IMR-90 (cell line): ENCODE data around the gene NT5E. TPM values are rescaled to one million over a fixed set of nuclear protein-coding genes. Genes with fewer than 3 reads are reported as not detected.

ENCODE experiments used
- ATAC-seq: fragments of 200-7000 bp; cut with Tn5 transposase; 2 replicates; pipeline ENCODE4 v1.9.1; 2020; ENCODE audit warnings: low read depth, mild to moderate bottlenecking, moderate library complexity
- BruUV-seq: library from RNA; stranded (reverse); fragments of 400-500 nt; replicated peaks from 2 replicates; lab custom pipeline; 2021; lab: Mats Ljungman, UMichigan
- CTCF ChIA-PET: fragments of 300-600 bp; formaldehyde crosslinking; extraction: SDS; loops from one replicate; lab custom pipeline; 2021; ENCODE audit warnings: antibody characterized with exemption; lab: Yijun Ruan, JAX
- POLR2A ChIA-PET: fragments of 300-600 bp; sonication (Branson Sonifier 250); formaldehyde crosslinking; loops from one replicate; lab custom pipeline; 2022; ENCODE audit warnings: antibody characterized with exemption; ENCODE audit not compliant: unreplicated experiment; lab: Charles Lee
- DNase-seq: peaks from one replicate; pipeline ENCODE4 v3.0.0; 2013
- H2AFZ ChIP-seq: replicated peaks from 2 replicates; pipeline ENCODE3; 2013; ENCODE audit warnings: low read length, mild to moderate bottlenecking; ENCODE audit not compliant: poor library complexity
- H2AK5ac ChIP-seq: 2 replicates; pipeline ENCODE4 v1.6.1; 2013; ENCODE audit warnings: low read depth, low read length, inconsistent platforms
- H2AK9ac ChIP-seq: replicated peaks from 2 replicates; pipeline ENCODE3; 2013; ENCODE audit warnings: mild to moderate bottlenecking, low read depth, low read length, moderate library complexity; ENCODE audit not compliant: poor library complexity
- H2BK120ac ChIP-seq: 2 replicates; pipeline ENCODE4 v1.6.1; 2013; ENCODE audit warnings: low read depth, low read length, inconsistent platforms
- H2BK15ac ChIP-seq: 3 replicates; pipeline ENCODE4 v1.6.1; 2013; ENCODE audit warnings: low read depth, low read length, inconsistent platforms
- H2BK20ac ChIP-seq: 2 replicates; pipeline ENCODE4 v1.6.1; 2013; ENCODE audit warnings: low read depth, mild to moderate bottlenecking, inconsistent platforms, low read length, moderate library complexity
- H2BK5ac ChIP-seq: 2 replicates; pipeline ENCODE4 v1.6.1; 2013; ENCODE audit warnings: mild to moderate bottlenecking, low read depth, low read length, inconsistent platforms; ENCODE audit not compliant: poor library complexity, severe bottlenecking
- H3K14ac ChIP-seq: replicated peaks from 2 replicates; pipeline ENCODE4 v1.6.1; 2013; ENCODE audit warnings: low read depth, low read length, inconsistent platforms
- H3K18ac ChIP-seq: 2 replicates; pipeline ENCODE4 v1.6.1; 2013; ENCODE audit warnings: low read depth, low read length, control low read depth
- H3K23ac ChIP-seq: 2 replicates; pipeline ENCODE4 v1.6.1; 2013; ENCODE audit warnings: low read depth, low read length, inconsistent platforms
- H3K27ac ChIP-seq: 2 replicates; pipeline ENCODE4 v1.5.1; 2013; ENCODE audit warnings: mild to moderate bottlenecking, control low read depth, low read length; ENCODE audit not compliant: insufficient read depth
- H3K27me3 ChIP-seq: 2 replicates; pipeline ENCODE4 v1.6.1; 2013; ENCODE audit warnings: low read length; ENCODE audit not compliant: control insufficient read depth, insufficient read depth
- H3K36me3 ChIP-seq: 2 replicates; pipeline ENCODE4 v1.6.1; 2013; ENCODE audit warnings: low read length, mixed read lengths; ENCODE audit not compliant: control insufficient read depth, insufficient read depth
- H3K4ac ChIP-seq: 2 replicates; pipeline ENCODE4 v1.6.1; 2013; ENCODE audit warnings: low read depth, low read length, inconsistent platforms
- H3K4me1 ChIP-seq: 2 replicates; pipeline ENCODE4 v1.6.1; 2013; ENCODE audit warnings: low read length, mixed read lengths; ENCODE audit not compliant: control insufficient read depth, insufficient read depth
- H3K4me2 ChIP-seq: 2 replicates; pipeline ENCODE4 v1.6.1; 2013; ENCODE audit warnings: low read depth, mild to moderate bottlenecking, control low read depth, low read length, moderate library complexity
- H3K4me3 ChIP-seq: 2 replicates; pipeline ENCODE4 v1.5.1; 2013; ENCODE audit warnings: low read depth, mild to moderate bottlenecking, control low read depth, low read length, moderate library complexity; ENCODE audit not compliant: insufficient read depth
- H3K56ac ChIP-seq: 2 replicates; pipeline ENCODE4 v1.6.1; 2013; ENCODE audit warnings: low read length, inconsistent platforms; ENCODE audit not compliant: insufficient read depth; ENCODE audit errors: extremely low read depth
- H3K79me1 ChIP-seq, 2 experiments: 2 replicates each; pipeline ENCODE4 v1.6.1; 2013; ENCODE audit warnings: low read length in 2 of 2, inconsistent platforms in 1 of 2, low read depth in 1 of 2
- H3K9ac ChIP-seq: 2 replicates; pipeline ENCODE4 v1.6.1; 2013; ENCODE audit warnings: low read depth, low read length, control low read depth
- H3K9me1 ChIP-seq: 2 replicates; pipeline ENCODE4 v1.6.1; 2013; ENCODE audit warnings: low read length, inconsistent platforms; ENCODE audit not compliant: insufficient read depth
- H3K9me3 ChIP-seq: 2 replicates; pipeline ENCODE4 v1.6.1; 2013; ENCODE audit warnings: low read length; ENCODE audit not compliant: control insufficient read depth, insufficient read depth
- H4K20me1 ChIP-seq: 2 replicates; pipeline ENCODE4 v1.6.1; 2013; ENCODE audit warnings: low read length, inconsistent platforms; ENCODE audit not compliant: insufficient read depth
- H4K5ac ChIP-seq: 2 replicates; pipeline ENCODE4 v1.6.1; 2013; ENCODE audit warnings: mild to moderate bottlenecking, low read depth, low read length, control low read depth
- H4K8ac ChIP-seq, 2 experiments: 2 replicates each; pipeline ENCODE4 v1.6.1; 2013; ENCODE audit warnings: low read depth in 2 of 2, low read length in 2 of 2, control low read depth in 1 of 2, inconsistent platforms in 1 of 2
- H4K91ac ChIP-seq: 2 replicates; pipeline ENCODE4 v1.6.1; 2013; ENCODE audit warnings: low read depth, low read length, inconsistent platforms; ENCODE audit not compliant: insufficient read depth
- BHLHE40 ChIP-seq: fragments of 150-350 bp; IDR thresholded peaks from 2 replicates; pipeline ENCODE4 v1.6.1; 2016; ENCODE audit warnings: mild to moderate bottlenecking, low read depth, low read length
- CEBPB ChIP-seq: IDR thresholded peaks from 2 replicates; pipeline ENCODE4 v1.6.1; 2012; ENCODE audit warnings: low read depth, low read length, improper control_type of control experiment
- FOS ChIP-seq: fragments of 150-350 bp; IDR thresholded peaks from 2 replicates; pipeline ENCODE4 v1.6.1; 2016; ENCODE audit warnings: low read depth, low read length
- MAFK ChIP-seq: IDR thresholded peaks from 2 replicates; pipeline ENCODE4 v1.6.1; 2012; ENCODE audit warnings: low read depth, low read length, improper control_type of control experiment
- MAZ ChIP-seq: IDR thresholded peaks from 2 replicates; pipeline ENCODE4 v1.6.1; 2012; ENCODE audit warnings: low read depth, mild to moderate bottlenecking, low read length, improper control_type of control experiment, moderate library complexity, borderline replicate concordance
- MXI1 ChIP-seq: IDR thresholded peaks from 2 replicates; pipeline ENCODE4 v1.6.1; 2012; ENCODE audit warnings: low read depth, mild to moderate bottlenecking, low read length, moderate library complexity, borderline replicate concordance
- NFE2L2 ChIP-seq: fragments of 150-350 bp; IDR thresholded peaks from 2 replicates; pipeline ENCODE4 v1.6.1; 2016; ENCODE audit warnings: low read depth, mild to moderate bottlenecking, low read length
- POLR2A ChIP-seq: IDR thresholded peaks from 2 replicates; pipeline ENCODE4 v1.6.1; 2012; ENCODE audit warnings: mild to moderate bottlenecking, low read depth, low read length
- RAD21 ChIP-seq: IDR thresholded peaks from 2 replicates; pipeline ENCODE4 v1.6.1; 2012; ENCODE audit warnings: low read length, improper control_type of control experiment
- RFX5 ChIP-seq: IDR thresholded peaks from 2 replicates; pipeline ENCODE4 v1.8.0; 2012; ENCODE audit warnings: low read depth, mild to moderate bottlenecking, low read length, moderate library complexity
- SMC3 ChIP-seq: fragments of 150-350 bp; IDR thresholded peaks from 2 replicates; pipeline ENCODE4 v1.6.1; 2016; ENCODE audit warnings: low read depth, mild to moderate bottlenecking, antibody characterized with exemption, low read length, moderate library complexity
- WGBS, 2 experiments: methylation state at CpG; one replicate each; pipeline versions ENCODE4 v1.1.5 to v1.1.7; 2013; ENCODE audit warnings: missing lambda C conversion rate in 2 of 2; ENCODE audit not compliant: insufficient read length in 1 of 2; ENCODE audit errors: extremely low coverage in 2 of 2; 5-methylcytosine and 5-hydroxymethylcytosine counted together
- dilution Hi-C: fragments of 300-500 bp; cut with HindIII; formaldehyde crosslinking; loops from one replicate; pipeline ENCODE4 v1.14.3; 2018; ENCODE audit warnings: low sequenced_read_pairs; ENCODE audit not compliant: unreplicated experiment
- in situ Hi-C: fragments of 300-500 bp; cut with MboI; formaldehyde crosslinking; loops from 3 replicates; pipeline ENCODE4 v1.14.3; 2019; ENCODE audit warnings: low sequenced_read_pairs, inconsistent platforms, mixed read lengths
- intact Hi-C: fragments of 100-400 bp; cut with micrococcal nuclease; formaldehyde crosslinking; loops from 2 replicates; pipeline ENCODE4 v1.10.0; 2022
- polyA plus RNA-seq, 3 experiments: library from polyadenylated mRNA; depleted of rRNA; stranded (reverse); fragments of >200 nt; gene quantifications; 2 replicates each; pipeline ENCODE4 v1.2.3, GENCODE V29; 2012; ENCODE audit warnings: low replicate concordance in 1 of 3
- total RNA-seq: library from RNA; depleted of rRNA; stranded (reverse); fragments of >200 nt; gene quantifications from 2 replicates; pipeline ENCODE4 v1.2.3, GENCODE V29; 2012
- TF ChIP-seq, protein P1 (sequence below): conservative IDR thresholded peaks from 2 replicates; pipeline ENCODE4 v1.5.1; 2012; ENCODE audit warnings: mild to moderate bottlenecking, low read depth, low read length, improper control_type of control experiment
- TF ChIP-seq, protein P2 (sequence below): fragments of 150-350 bp; IDR thresholded peaks from 2 replicates; pipeline ENCODE4 v1.6.1; 2016; ENCODE audit warnings: low read depth, mild to moderate bottlenecking, low read length, moderate library complexity, borderline replicate concordance

NT5E gene
- total and polyA plus RNA-seq, 2 of the 4 experiments (the other 2 are of a cell fraction) = 153 to 280 TPM

DNA sequence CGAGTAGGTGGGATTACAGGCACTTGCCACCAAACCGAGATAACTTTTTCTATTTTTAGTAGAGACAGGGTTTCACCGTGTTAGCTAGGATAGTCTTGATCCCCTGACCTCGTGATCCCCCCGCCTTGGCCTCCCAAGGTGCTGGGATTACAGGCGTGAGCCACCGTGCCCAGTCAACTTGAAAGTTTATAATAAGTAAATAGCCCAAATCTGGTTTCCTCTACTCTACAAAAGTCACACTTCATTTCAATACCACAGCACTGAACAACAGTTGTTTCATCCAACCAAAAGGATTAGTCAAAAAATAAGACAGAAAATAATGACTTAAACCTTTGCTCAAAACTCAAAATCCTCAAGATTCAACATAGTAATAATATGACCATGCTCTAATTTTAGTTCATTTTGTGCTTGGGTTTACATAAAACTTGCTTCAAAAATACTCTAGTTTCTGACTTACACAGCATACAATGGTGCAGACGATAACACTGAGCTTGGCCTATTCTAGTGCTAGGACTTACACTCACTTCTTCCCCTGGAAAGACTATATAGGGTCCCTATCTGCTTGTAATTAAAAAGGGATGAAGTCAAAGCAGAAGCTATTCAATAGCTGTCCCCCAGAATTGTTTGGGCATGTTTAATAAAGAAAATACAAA is 56.7 kb downstream of the NT5E start:
- H2BK20ac ChIP-seq = no peak overlapping the region
- no peak overlapping the region for H3K23ac ChIP-seq
- no peak overlapping the region for H2BK15ac ChIP-seq
- H3K36me3 ChIP-seq = peaks cover 11% of the 10 kb centered on the region
- no peaks in the 10 kb centered on the region for H3K9me3 ChIP-seq
- H4K91ac ChIP-seq = no peak overlapping the region
- intact Hi-C loops (no loop called here), in situ Hi-C loops (no loop called here), dilution Hi-C loops (no loop called here)
- no CpG with 5 or more reads among the region's 8 CpGs for WGBS, 2 experiments
- ChIA-PET POLR2A (no interaction called here), CTCF (no interaction called here)
- no peak overlapping the region for H4K5ac ChIP-seq
- H3K9ac ChIP-seq = no peak overlapping the region
- no peak overlapping the region for H3K14ac ChIP-seq
- H4K20me1 ChIP-seq = no peaks in the 10 kb centered on the region
- TF ChIP-seq MAZ (no peak), RFX5 (no peak), MXI1 (no peak), NFE2L2 (no peak), FOS (no peak), POLR2A (no peak), SMC3 (no peak), CEBPB (no peak), RAD21 (no peak), BHLHE40 (no peak), MAFK (no peak)
- TF ChIP-seq, protein P1, sequence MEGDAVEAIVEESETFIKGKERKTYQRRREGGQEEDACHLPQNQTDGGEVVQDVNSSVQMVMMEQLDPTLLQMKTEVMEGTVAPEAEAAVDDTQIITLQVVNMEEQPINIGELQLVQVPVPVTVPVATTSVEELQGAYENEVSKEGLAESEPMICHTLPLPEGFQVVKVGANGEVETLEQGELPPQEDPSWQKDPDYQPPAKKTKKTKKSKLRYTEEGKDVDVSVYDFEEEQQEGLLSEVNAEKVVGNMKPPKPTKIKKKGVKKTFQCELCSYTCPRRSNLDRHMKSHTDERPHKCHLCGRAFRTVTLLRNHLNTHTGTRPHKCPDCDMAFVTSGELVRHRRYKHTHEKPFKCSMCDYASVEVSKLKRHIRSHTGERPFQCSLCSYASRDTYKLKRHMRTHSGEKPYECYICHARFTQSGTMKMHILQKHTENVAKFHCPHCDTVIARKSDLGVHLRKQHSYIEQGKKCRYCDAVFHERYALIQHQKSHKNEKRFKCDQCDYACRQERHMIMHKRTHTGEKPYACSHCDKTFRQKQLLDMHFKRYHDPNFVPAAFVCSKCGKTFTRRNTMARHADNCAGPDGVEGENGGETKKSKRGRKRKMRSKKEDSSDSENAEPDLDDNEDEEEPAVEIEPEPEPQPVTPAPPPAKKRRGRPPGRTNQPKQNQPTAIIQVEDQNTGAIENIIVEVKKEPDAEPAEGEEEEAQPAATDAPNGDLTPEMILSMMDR = no peak
- TF ChIP-seq, protein P2, sequence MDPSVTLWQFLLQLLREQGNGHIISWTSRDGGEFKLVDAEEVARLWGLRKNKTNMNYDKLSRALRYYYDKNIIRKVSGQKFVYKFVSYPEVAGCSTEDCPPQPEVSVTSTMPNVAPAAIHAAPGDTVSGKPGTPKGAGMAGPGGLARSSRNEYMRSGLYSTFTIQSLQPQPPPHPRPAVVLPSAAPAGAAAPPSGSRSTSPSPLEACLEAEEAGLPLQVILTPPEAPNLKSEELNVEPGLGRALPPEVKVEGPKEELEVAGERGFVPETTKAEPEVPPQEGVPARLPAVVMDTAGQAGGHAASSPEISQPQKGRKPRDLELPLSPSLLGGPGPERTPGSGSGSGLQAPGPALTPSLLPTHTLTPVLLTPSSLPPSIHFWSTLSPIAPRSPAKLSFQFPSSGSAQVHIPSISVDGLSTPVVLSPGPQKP = no peak
- H2AK9ac ChIP-seq = no peak overlapping the region
- no peaks in the 10 kb centered on the region for H3K27me3 ChIP-seq
- no peak overlapping the region for H2AK5ac ChIP-seq
- no peak overlapping the region for H3K4me2 ChIP-seq
- H3K79me1 ChIP-seq = no peaks in the 10 kb centered on the region; a peak in 1 of 4 replicates
- H2BK120ac ChIP-seq = no peak overlapping the region
- ATAC-seq = no peak
- H3K4me3 ChIP-seq = no peak overlapping the region
- H3K4ac ChIP-seq = no peak overlapping the region
- no peak overlapping the region for H3K27ac ChIP-seq
- no peak overlapping the region for H2BK5ac ChIP-seq
- H3K9me1 ChIP-seq = peaks cover 10% of the 10 kb centered on the region
- peaks cover 4% of the 10 kb centered on the region for H3K4me1 ChIP-seq
- H4K8ac ChIP-seq = no peak overlapping the region
- DNase-seq = no peak
- no peak overlapping the region for H3K56ac ChIP-seq
- no peak overlapping the region for H2AFZ ChIP-seq
- no peak overlapping the region for H3K18ac ChIP-seq
- no TSS peak for BruUV-seq
